B cell (primary cell): ENCODE results near the gene ANKRD44. TPM values are rescaled to one million over a fixed set of nuclear protein-coding genes. Genes with fewer than 3 reads are reported as not detected.

Source experiments
- ATAC-seq: fragments of 200-7000 bp; cut with Tn5 transposase; one replicate; pipeline ENCODE4 v1.10.0; 2021; ENCODE audit warnings: low read depth, mild to moderate bottlenecking, moderate number of reproducible peaks, moderate library complexity
- CTCF ChIA-PET: fragments of 350-600 bp; sonication (Branson Sonifier 250); formaldehyde crosslinking; loops from one replicate; lab custom pipeline; 2021; ENCODE audit warnings: antibody characterized with exemption, inconsistent platforms; lab: Charles Lee
- POLR2A ChIA-PET: fragments of 350-600 bp; sonication (Branson Sonifier 250); formaldehyde crosslinking; loops from one replicate; lab custom pipeline; 2021; ENCODE audit warnings: antibody characterized with exemption; lab: Charles Lee
- DNase-seq: peaks from one replicate; pipeline ENCODE4 v3.0.0; 2013
- H2AFZ ChIP-seq: 2 replicates; pipeline ENCODE4 v1.6.1; 2012; ENCODE audit warnings: mild to moderate bottlenecking, low read depth, low read length; ENCODE audit not compliant: insufficient read depth, poor library complexity, severe bottlenecking
- H3K27ac ChIP-seq, 2 donors: 1 replicate in 1 of 2; 2 replicates in 1 of 2; pipeline ENCODE4 v1.5.1; 2012 to 2013; ENCODE audit warnings: low read length in 2 of 2, mild to moderate bottlenecking in 2 of 2, moderate library complexity in 1 of 2
- H3K27me3 ChIP-seq, 4 experiments: fragments of 200-600 bp in 1 of 4; sonication (generic) in 1 of 4; replicated peaks in 1 of 4; 1 replicate in 2 of 4; 2 replicates in 2 of 4; pipeline versions ENCODE4 v1.6.1 to v1.7.0; 2013 to 2016; ENCODE audit warnings: low read length in 3 of 4, mild to moderate bottlenecking in 2 of 4, mixed read lengths in 1 of 4, moderate library complexity in 1 of 4; ENCODE audit not compliant: insufficient read depth in 4 of 4, control insufficient read depth in 3 of 4; ENCODE audit errors: control extremely low read depth in 1 of 4
- H3K36me3 ChIP-seq, 2 experiments: replicated peaks in 1 of 2; 1 replicate in 1 of 2; 2 replicates in 1 of 2; pipeline versions ENCODE4 v1.6.1 to v1.7.1; 2013; ENCODE audit warnings: low read length in 1 of 2; ENCODE audit not compliant: insufficient read depth in 2 of 2, control insufficient read depth in 1 of 2; ENCODE audit errors: control extremely low read depth in 1 of 2, extremely low read depth in 1 of 2
- H3K4me1 ChIP-seq, 2 donors: fragments of 200-600 bp in 1 of 2; sonication (generic) in 1 of 2; 1 replicate in 1 of 2; 2 replicates in 1 of 2; pipeline versions ENCODE4 v1.5.1 to v1.6.1; 2013 to 2017; ENCODE audit warnings: low read length in 2 of 2; ENCODE audit not compliant: control insufficient read depth in 2 of 2, insufficient read depth in 2 of 2
- H3K4me2 ChIP-seq: replicated peaks from 2 replicates; pipeline ENCODE3; 2012; ENCODE audit warnings: mild to moderate bottlenecking, low read depth, low read length; ENCODE audit not compliant: poor library complexity, severe bottlenecking
- H3K4me3 ChIP-seq, 5 experiments: fragments of 200-600 bp in 1 of 5; sonication (generic) in 1 of 5; 1 replicate in 3 of 5; 2 replicates in 2 of 5; pipeline versions ENCODE4 v1.5.1 to v1.7.0; 2011 to 2016; ENCODE audit warnings: low read length in 4 of 5, mild to moderate bottlenecking in 4 of 5, low read depth in 2 of 5, control low read depth in 1 of 5, moderate library complexity in 1 of 5; ENCODE audit not compliant: insufficient read depth in 1 of 5; ENCODE audit errors: control extremely low read depth in 1 of 5, extremely low read depth in 1 of 5
- H3K79me2 ChIP-seq: fragments of 200-600 bp; sonication (generic); one replicate; pipeline ENCODE4 v1.6.0; 2016; ENCODE audit warnings: low read length; ENCODE audit not compliant: control insufficient read depth, insufficient read depth
- H3K9ac ChIP-seq: fragments of 200-600 bp; sonication (generic); 2 replicates; pipeline ENCODE4 v1.6.1; 2017; ENCODE audit warnings: mild to moderate bottlenecking, low read length, moderate library complexity
- H3K9me3 ChIP-seq, 3 donors: one replicate each; pipeline versions ENCODE4 v1.6.1 to v1.7.1; 2013; ENCODE audit warnings: low read length in 2 of 3; ENCODE audit not compliant: control insufficient read depth in 2 of 3, insufficient read depth in 1 of 3; ENCODE audit errors: control extremely low read depth in 1 of 3
- H4K20me1 ChIP-seq: 2 replicates; pipeline ENCODE4 v1.6.0; 2012; ENCODE audit warnings: mild to moderate bottlenecking, low read length; ENCODE audit not compliant: insufficient read depth, control insufficient read depth, poor library complexity, severe bottlenecking
- H3K27ac Mint-ChIP-seq: one replicate; pipeline ENCODE4 v1.8.0; 2021; ENCODE audit warnings: mixed read lengths
- H3K27me3 Mint-ChIP-seq: one replicate; pipeline ENCODE4 v1.8.0; 2021; ENCODE audit warnings: mixed read lengths
- H3K4me1 Mint-ChIP-seq: one replicate; pipeline ENCODE4 v1.8.0; 2021; ENCODE audit warnings: mixed read lengths
- H3K4me3 Mint-ChIP-seq: one replicate; pipeline ENCODE4 v1.8.0; 2021; ENCODE audit warnings: mixed read lengths
- H3K9me3 Mint-ChIP-seq: one replicate; pipeline ENCODE4 v1.8.0; 2022; ENCODE audit warnings: mixed read lengths; ENCODE audit not compliant: insufficient read depth
- CTCF ChIP-seq: fragments of 200-600 bp; IDR thresholded peaks from one replicate; pipeline ENCODE4 v1.8.0; 2022; ENCODE audit warnings: antibody characterized with exemption, mild to moderate bottlenecking
- EZH2 ChIP-seq: IDR thresholded peaks from 2 replicates; pipeline ENCODE4 v1.6.1; 2012; ENCODE audit warnings: borderline replicate concordance, low read depth, mild to moderate bottlenecking, moderate library complexity, low read length; ENCODE audit not compliant: insufficient read depth, poor library complexity, severe bottlenecking
- WGBS: methylation state at CpG from one replicate; pipeline ENCODE4 v1.1.5; 2013; ENCODE audit warnings: missing lambda C conversion rate; ENCODE audit not compliant: insufficient coverage; 5-methylcytosine and 5-hydroxymethylcytosine counted together
- intact Hi-C: fragments of 100-400 bp; cut with micrococcal nuclease; formaldehyde crosslinking; loops from one replicate; pipeline ENCODE4 v1.10.0; 2022
- polyA plus RNA-seq: library from polyadenylated mRNA; depleted of rRNA; stranded (reverse); fragments of >200 nt; gene quantifications from 2 replicates; pipeline ENCODE4 v1.2.3, GENCODE V29; 2012
- total RNA-seq, 2 donors: library from RNA; stranded (reverse); fragments of 120-200 nt in 1 of 2; gene quantifications; 1 replicate in 1 of 2; 2 replicates in 1 of 2; pipeline versions ENCODE4 v1.2.3 to v1.2.4, GENCODE V29; 2013 to 2022

Gene ANKRD44
- total and polyA plus RNA-seq, 2 donors (not counting 1 experiment from before 2014, with no cell fraction given): 92.6 to 457 TPM

GRCh38 chr2:197297772-197298318 lies 12.7 kb downstream of the ANKRD44 start:
- Histone ChIP-seq H3K4me2 (peak overlapping the region; percentile 72), H3K4me3 (peak overlapping the region in 2 of 5 experiments; percentile 21 to 44), H2AFZ (no peak overlapping the region), H4K20me1 (peaks cover 3% of the 10 kb centered on the region), H3K79me2 (peaks cover 100% of the 10 kb centered on the region), H3K9me3 (no peaks in the 10 kb centered on the region), H3K36me3 (peaks cover 0 to 51% of the 10 kb centered on the region in 2 experiments), H3K27ac (peak overlapping the region; percentile 69 to 86), H3K4me1 (peaks cover 87 to 98% of the 10 kb centered on the region in 2 donors), H3K9ac (peak overlapping the region; percentile 54), H3K27me3 (no peaks in the 10 kb centered on the region)
- 63% methylated on average over 1 of the region's 4 CpGs for WGBS
- Mint-ChIP-seq H3K27me3 (no peaks in the 10 kb centered on the region), H3K9me3 (peaks cover 4% of the 10 kb centered on the region), H3K4me1 (peaks cover 90% of the 10 kb centered on the region), H3K27ac (peak overlapping the region; percentile 93), H3K4me3 (peak overlapping the region; percentile 78)
- no peak for TF ChIP-seq CTCF
- no peak for TF ChIP-seq EZH2
- DNase-seq: peak; percentile 29
- ChIA-PET CTCF (interaction anchor here (0.7 to 2.2 kb wide), 5 partner anchors 10 to 106 kb away, joined by 3 to 5 read pairs (median 5); partner anchors contain the start of gene ANKRD44), POLR2A (interaction anchor here (0.8 to 1.6 kb wide), 4 partner anchors 10 to 43 kb away, joined by 3 to 6 read pairs (median 4); no protein-coding TSS in a partner anchor)
- no peak for ATAC-seq
- intact Hi-C loops: loop anchor here (1.0 to 2.0 kb wide), 4 partner anchors 10 to 41 kb away; no protein-coding TSS in a partner anchor

- Histone ChIP-seq H3K4me3 (peak overlapping the region in 4 of 5 experiments; percentile 15 to 44 (median 30)), H2AFZ (no peak overlapping the region), H3K4me1 (peaks cover 87 to 98% of the 10 kb centered on the region in 2 donors), H4K20me1 (peaks cover 9% of the 10 kb centered on the region), H3K27me3 (no peaks in the 10 kb centered on the region), H3K27ac (peak overlapping the region; percentile 69 to 86), H3K4me2 (peak overlapping the region; percentile 72), H3K36me3 (peaks cover 0 to 49% of the 10 kb centered on the region in 2 experiments), H3K79me2 (peaks cover 100% of the 10 kb centered on the region), H3K9me3 (no peaks in the 10 kb centered on the region), H3K9ac (peak overlapping the region; percentile 54)
- 0% methylated on average over 1 of the region's 2 CpGs for WGBS
- intact Hi-C loops: loop anchor here (1.0 to 2.0 kb wide), 4 partner anchors 10 to 40 kb away; no protein-coding TSS in a partner anchor
- ATAC-seq (peak; percentile 59), DNase-seq (peak; percentile 67)
- CTCF ChIA-PET: interaction anchor here (0.7 to 2.2 kb wide), 5 partner anchors 11 to 106 kb away, joined by 3 to 5 read pairs (median 5); partner anchors contain the start of gene ANKRD44
- Mint-ChIP-seq H3K9me3 (peaks cover 4% of the 10 kb centered on the region), H3K27ac (peak overlapping the region; percentile 93), H3K4me3 (peak overlapping the region; percentile 78), H3K27me3 (no peaks in the 10 kb centered on the region), H3K4me1 (peaks cover 91% of the 10 kb centered on the region)
- TF ChIP-seq EZH2: no peak
- TF ChIP-seq CTCF: no peak
- POLR2A ChIA-PET: interaction anchor here (0.8 to 1.6 kb wide), 5 partner anchors 8 to 42 kb away, joined by 3 to 6 read pairs (median 4); no protein-coding TSS in a partner anchor
Measured at GRCh38 chr2:197297266-197297665, 13.3 kb downstream of the ANKRD44 start.
